Measurements from ENCODE around the gene AGBL3.

The AGBL3 gene

GRCh38 chr7:135158141-135158655 is 171.9 kb downstream of the AGBL3 start:
- H4K20me1 ChIP-seq (ENCODE audit: control insufficient read depth, insufficient read depth, low read depth, low read length): no peaks in the 10 kb centered on the region
- H3K79me2 ChIP-seq (ENCODE audit: control insufficient read depth, low read length): no peaks in the 10 kb centered on the region
- H3K36me3 ChIP-seq (ENCODE audit: control insufficient read depth, low read length): peaks cover 25% of the 10 kb centered on the region
- no peaks in the 10 kb centered on the region for H3K27me3 ChIP-seq (ENCODE audit: control insufficient read depth, low read length)
- H3K4me2 ChIP-seq (ENCODE audit: low read length): no peak overlapping the region
- no peak overlapping the region for H3K4me3 ChIP-seq (ENCODE audit: low read length)
- TF ChIP-seq EZH2phosphoT487 (IDR thresholded peaks at IDR 0.05; ENCODE audit: borderline replicate concordance, low read length) (no peak), CTCF (IDR thresholded peaks at IDR 0.05; ENCODE audit: low read depth, low read length, poor library complexity, severe bottlenecking) (no peak)
- no peaks in the 10 kb centered on the region for H3K9me2 ChIP-seq (replicated peaks; ENCODE audit: control insufficient read depth, low read length)
- peaks cover 6% of the 10 kb centered on the region for H3F3A ChIP-seq (ENCODE audit: control insufficient read depth, insufficient read depth)
- H3K4me1 ChIP-seq (ENCODE audit: control insufficient read depth, low read length): peaks cover 27% of the 10 kb centered on the region
- peaks cover 43% of the 10 kb centered on the region for H3K9me3 ChIP-seq (ENCODE audit: control insufficient read depth, insufficient read depth, low read length)
- no peak overlapping the region for H3K27ac ChIP-seq (ENCODE audit: low read depth, low read length)

GRCh38 chr7:135158874-135159273 is 172.6 kb downstream of the AGBL3 start:
- Histone ChIP-seq H3K9me3 (ENCODE audit: control insufficient read depth, insufficient read depth, low read length) (peaks cover 43% of the 10 kb centered on the region), H3F3A (ENCODE audit: control insufficient read depth, insufficient read depth) (peaks cover 6% of the 10 kb centered on the region), H3K9me2 (replicated peaks; ENCODE audit: control insufficient read depth, low read length) (no peaks in the 10 kb centered on the region), H3K27me3 (ENCODE audit: control insufficient read depth, low read length) (no peaks in the 10 kb centered on the region), H3K36me3 (ENCODE audit: control insufficient read depth, low read length) (peaks cover 28% of the 10 kb centered on the region), H4K20me1 (ENCODE audit: control insufficient read depth, insufficient read depth, low read depth, low read length) (no peaks in the 10 kb centered on the region), H3K4me2 (ENCODE audit: low read length) (no peak overlapping the region), H3K4me1 (ENCODE audit: control insufficient read depth, low read length) (peaks cover 27% of the 10 kb centered on the region), H3K4me3 (ENCODE audit: low read length) (no peak overlapping the region), H3K27ac (ENCODE audit: low read depth, low read length) (no peak overlapping the region), H3K79me2 (ENCODE audit: control insufficient read depth, low read length) (no peaks in the 10 kb centered on the region)
- TF ChIP-seq CTCF (IDR thresholded peaks at IDR 0.05; ENCODE audit: low read depth, low read length, poor library complexity, severe bottlenecking): no peak
- TF ChIP-seq EZH2phosphoT487 (IDR thresholded peaks at IDR 0.05; ENCODE audit: borderline replicate concordance, low read length): no peak

GRCh38 chr7:135159359-135160085 is 173.2 kb downstream of the AGBL3 start:
- Histone ChIP-seq H3K27me3 (ENCODE audit: control insufficient read depth, low read length) (no peaks in the 10 kb centered on the region), H3K9me2 (replicated peaks; ENCODE audit: control insufficient read depth, low read length) (no peaks in the 10 kb centered on the region), H3K27ac (ENCODE audit: low read depth, low read length) (peak overlapping the region; percentile 62), H3K4me2 (ENCODE audit: low read length) (peak overlapping the region; percentile 73), H3K79me2 (ENCODE audit: control insufficient read depth, low read length) (no peaks in the 10 kb centered on the region), H3K4me3 (ENCODE audit: low read length) (peak overlapping the region; percentile 56), H3F3A (ENCODE audit: control insufficient read depth, insufficient read depth) (peaks cover 6% of the 10 kb centered on the region), H3K36me3 (ENCODE audit: control insufficient read depth, low read length) (peaks cover 34% of the 10 kb centered on the region), H3K4me1 (ENCODE audit: control insufficient read depth, low read length) (peaks cover 27% of the 10 kb centered on the region), H3K9me3 (ENCODE audit: control insufficient read depth, insufficient read depth, low read length) (peaks cover 43% of the 10 kb centered on the region), H4K20me1 (ENCODE audit: control insufficient read depth, insufficient read depth, low read depth, low read length) (no peaks in the 10 kb centered on the region)
- TF ChIP-seq EZH2phosphoT487 (IDR thresholded peaks at IDR 0.05; ENCODE audit: borderline replicate concordance, low read length) (no peak), CTCF (IDR thresholded peaks at IDR 0.05; ENCODE audit: low read depth, low read length, poor library complexity, severe bottlenecking) (no peak)

Measured in DOHH2 (cell line).